IMR-90 (cell line): ENCODE results near the gene COCH. TPM values are rescaled to one million over a fixed set of nuclear protein-coding genes. Genes with fewer than 3 reads are reported as not detected.

ENCODE experiments used
- ATAC-seq: fragments of 200-7000 bp; cut with Tn5 transposase; 2 replicates; pipeline ENCODE4 v1.9.1; 2020; ENCODE audit warnings: low read depth, mild to moderate bottlenecking, moderate library complexity
- BruUV-seq: library from RNA; stranded (reverse); fragments of 400-500 nt; replicated peaks from 2 replicates; lab custom pipeline; 2021; lab: Mats Ljungman, UMichigan
- CTCF ChIA-PET: fragments of 300-600 bp; formaldehyde crosslinking; extraction: SDS; loops from one replicate; lab custom pipeline; 2021; ENCODE audit warnings: antibody characterized with exemption; lab: Yijun Ruan, JAX
- POLR2A ChIA-PET: fragments of 300-600 bp; sonication (Branson Sonifier 250); formaldehyde crosslinking; loops from one replicate; lab custom pipeline; 2022; ENCODE audit warnings: antibody characterized with exemption; ENCODE audit not compliant: unreplicated experiment; lab: Charles Lee
- DNase-seq: peaks from one replicate; pipeline ENCODE4 v3.0.0; 2013
- H2AFZ ChIP-seq: replicated peaks from 2 replicates; pipeline ENCODE3; 2013; ENCODE audit warnings: low read length, mild to moderate bottlenecking; ENCODE audit not compliant: poor library complexity
- H2AK5ac ChIP-seq: 2 replicates; pipeline ENCODE4 v1.6.1; 2013; ENCODE audit warnings: low read depth, low read length, inconsistent platforms
- H2AK9ac ChIP-seq: replicated peaks from 2 replicates; pipeline ENCODE3; 2013; ENCODE audit warnings: mild to moderate bottlenecking, low read depth, low read length, moderate library complexity; ENCODE audit not compliant: poor library complexity
- H2BK120ac ChIP-seq: 2 replicates; pipeline ENCODE4 v1.6.1; 2013; ENCODE audit warnings: low read depth, low read length, inconsistent platforms
- H2BK15ac ChIP-seq: 3 replicates; pipeline ENCODE4 v1.6.1; 2013; ENCODE audit warnings: low read depth, low read length, inconsistent platforms
- H2BK20ac ChIP-seq: 2 replicates; pipeline ENCODE4 v1.6.1; 2013; ENCODE audit warnings: low read depth, mild to moderate bottlenecking, inconsistent platforms, low read length, moderate library complexity
- H2BK5ac ChIP-seq: 2 replicates; pipeline ENCODE4 v1.6.1; 2013; ENCODE audit warnings: mild to moderate bottlenecking, low read depth, low read length, inconsistent platforms; ENCODE audit not compliant: poor library complexity, severe bottlenecking
- H3K14ac ChIP-seq: replicated peaks from 2 replicates; pipeline ENCODE4 v1.6.1; 2013; ENCODE audit warnings: low read depth, low read length, inconsistent platforms
- H3K18ac ChIP-seq: 2 replicates; pipeline ENCODE4 v1.6.1; 2013; ENCODE audit warnings: low read depth, low read length, control low read depth
- H3K23ac ChIP-seq: 2 replicates; pipeline ENCODE4 v1.6.1; 2013; ENCODE audit warnings: low read depth, low read length, inconsistent platforms
- H3K27ac ChIP-seq: 2 replicates; pipeline ENCODE4 v1.5.1; 2013; ENCODE audit warnings: mild to moderate bottlenecking, control low read depth, low read length; ENCODE audit not compliant: insufficient read depth
- H3K27me3 ChIP-seq: 2 replicates; pipeline ENCODE4 v1.6.1; 2013; ENCODE audit warnings: low read length; ENCODE audit not compliant: control insufficient read depth, insufficient read depth
- H3K36me3 ChIP-seq: 2 replicates; pipeline ENCODE4 v1.6.1; 2013; ENCODE audit warnings: low read length, mixed read lengths; ENCODE audit not compliant: control insufficient read depth, insufficient read depth
- H3K4ac ChIP-seq: 2 replicates; pipeline ENCODE4 v1.6.1; 2013; ENCODE audit warnings: low read depth, low read length, inconsistent platforms
- H3K4me1 ChIP-seq: 2 replicates; pipeline ENCODE4 v1.6.1; 2013; ENCODE audit warnings: low read length, mixed read lengths; ENCODE audit not compliant: control insufficient read depth, insufficient read depth
- H3K4me2 ChIP-seq: 2 replicates; pipeline ENCODE4 v1.6.1; 2013; ENCODE audit warnings: low read depth, mild to moderate bottlenecking, control low read depth, low read length, moderate library complexity
- H3K4me3 ChIP-seq: 2 replicates; pipeline ENCODE4 v1.5.1; 2013; ENCODE audit warnings: low read depth, mild to moderate bottlenecking, control low read depth, low read length, moderate library complexity; ENCODE audit not compliant: insufficient read depth
- H3K56ac ChIP-seq: 2 replicates; pipeline ENCODE4 v1.6.1; 2013; ENCODE audit warnings: low read length, inconsistent platforms; ENCODE audit not compliant: insufficient read depth; ENCODE audit errors: extremely low read depth
- H3K79me1 ChIP-seq, 2 experiments: 2 replicates each; pipeline ENCODE4 v1.6.1; 2013; ENCODE audit warnings: low read length in 2 of 2, inconsistent platforms in 1 of 2, low read depth in 1 of 2
- H3K9ac ChIP-seq: 2 replicates; pipeline ENCODE4 v1.6.1; 2013; ENCODE audit warnings: low read depth, low read length, control low read depth
- H3K9me1 ChIP-seq: 2 replicates; pipeline ENCODE4 v1.6.1; 2013; ENCODE audit warnings: low read length, inconsistent platforms; ENCODE audit not compliant: insufficient read depth
- H3K9me3 ChIP-seq: 2 replicates; pipeline ENCODE4 v1.6.1; 2013; ENCODE audit warnings: low read length; ENCODE audit not compliant: control insufficient read depth, insufficient read depth
- H4K20me1 ChIP-seq: 2 replicates; pipeline ENCODE4 v1.6.1; 2013; ENCODE audit warnings: low read length, inconsistent platforms; ENCODE audit not compliant: insufficient read depth
- H4K5ac ChIP-seq: 2 replicates; pipeline ENCODE4 v1.6.1; 2013; ENCODE audit warnings: mild to moderate bottlenecking, low read depth, low read length, control low read depth
- H4K8ac ChIP-seq, 2 experiments: 2 replicates each; pipeline ENCODE4 v1.6.1; 2013; ENCODE audit warnings: low read depth in 2 of 2, low read length in 2 of 2, control low read depth in 1 of 2, inconsistent platforms in 1 of 2
- H4K91ac ChIP-seq: 2 replicates; pipeline ENCODE4 v1.6.1; 2013; ENCODE audit warnings: low read depth, low read length, inconsistent platforms; ENCODE audit not compliant: insufficient read depth
- BHLHE40 ChIP-seq: fragments of 150-350 bp; IDR thresholded peaks from 2 replicates; pipeline ENCODE4 v1.6.1; 2016; ENCODE audit warnings: mild to moderate bottlenecking, low read depth, low read length
- CEBPB ChIP-seq: IDR thresholded peaks from 2 replicates; pipeline ENCODE4 v1.6.1; 2012; ENCODE audit warnings: low read depth, low read length, improper control_type of control experiment
- CHD1 ChIP-seq: IDR thresholded peaks from 2 replicates; pipeline ENCODE4 v1.6.1; 2012; ENCODE audit warnings: low read depth, low read length, improper control_type of control experiment
- CTCF ChIP-seq: conservative IDR thresholded peaks from 2 replicates; pipeline ENCODE4 v1.5.1; 2012; ENCODE audit warnings: mild to moderate bottlenecking, low read depth, low read length, improper control_type of control experiment
- ELK1 ChIP-seq: fragments of 150-350 bp; IDR thresholded peaks from 2 replicates; pipeline ENCODE4 v1.6.1; 2016; ENCODE audit warnings: low read depth, mild to moderate bottlenecking, low read length, moderate library complexity, borderline replicate concordance
- FOS ChIP-seq: fragments of 150-350 bp; IDR thresholded peaks from 2 replicates; pipeline ENCODE4 v1.6.1; 2016; ENCODE audit warnings: low read depth, low read length
- MAFK ChIP-seq: IDR thresholded peaks from 2 replicates; pipeline ENCODE4 v1.6.1; 2012; ENCODE audit warnings: low read depth, low read length, improper control_type of control experiment
- MAZ ChIP-seq: IDR thresholded peaks from 2 replicates; pipeline ENCODE4 v1.6.1; 2012; ENCODE audit warnings: low read depth, mild to moderate bottlenecking, low read length, improper control_type of control experiment, moderate library complexity, borderline replicate concordance
- MXI1 ChIP-seq: IDR thresholded peaks from 2 replicates; pipeline ENCODE4 v1.6.1; 2012; ENCODE audit warnings: low read depth, mild to moderate bottlenecking, low read length, moderate library complexity, borderline replicate concordance
- NFE2L2 ChIP-seq: fragments of 150-350 bp; IDR thresholded peaks from 2 replicates; pipeline ENCODE4 v1.6.1; 2016; ENCODE audit warnings: low read depth, mild to moderate bottlenecking, low read length
- POLR2A ChIP-seq: IDR thresholded peaks from 2 replicates; pipeline ENCODE4 v1.6.1; 2012; ENCODE audit warnings: mild to moderate bottlenecking, low read depth, low read length
- RFX5 ChIP-seq: IDR thresholded peaks from 2 replicates; pipeline ENCODE4 v1.8.0; 2012; ENCODE audit warnings: low read depth, mild to moderate bottlenecking, low read length, moderate library complexity
- USF2 ChIP-seq: fragments of 150-350 bp; IDR thresholded peaks from 2 replicates; pipeline ENCODE4 v1.6.1; 2017; ENCODE audit warnings: mild to moderate bottlenecking, antibody characterized with exemption, low read length, low read depth
- WGBS, 2 experiments: methylation state at CpG; one replicate each; pipeline versions ENCODE4 v1.1.5 to v1.1.7; 2013; ENCODE audit warnings: missing lambda C conversion rate in 2 of 2; ENCODE audit not compliant: insufficient read length in 1 of 2; ENCODE audit errors: extremely low coverage in 2 of 2; 5-methylcytosine and 5-hydroxymethylcytosine counted together
- dilution Hi-C: fragments of 300-500 bp; cut with HindIII; formaldehyde crosslinking; loops from one replicate; pipeline ENCODE4 v1.14.3; 2018; ENCODE audit warnings: low sequenced_read_pairs; ENCODE audit not compliant: unreplicated experiment
- in situ Hi-C: fragments of 300-500 bp; cut with MboI; formaldehyde crosslinking; loops from 3 replicates; pipeline ENCODE4 v1.14.3; 2019; ENCODE audit warnings: low sequenced_read_pairs, inconsistent platforms, mixed read lengths
- intact Hi-C: fragments of 100-400 bp; cut with micrococcal nuclease; formaldehyde crosslinking; loops from 2 replicates; pipeline ENCODE4 v1.10.0; 2022
- polyA plus RNA-seq, 3 experiments: library from polyadenylated mRNA; depleted of rRNA; stranded (reverse); fragments of >200 nt; gene quantifications; 2 replicates each; pipeline ENCODE4 v1.2.3, GENCODE V29; 2012; ENCODE audit warnings: low replicate concordance in 1 of 3
- total RNA-seq: library from RNA; depleted of rRNA; stranded (reverse); fragments of >200 nt; gene quantifications from 2 replicates; pipeline ENCODE4 v1.2.3, GENCODE V29; 2012

The COCH gene
- total and polyA plus RNA-seq, 2 of the 4 experiments (the other 2 are of a cell fraction): 0.17 to 0.18 TPM

DNA sequence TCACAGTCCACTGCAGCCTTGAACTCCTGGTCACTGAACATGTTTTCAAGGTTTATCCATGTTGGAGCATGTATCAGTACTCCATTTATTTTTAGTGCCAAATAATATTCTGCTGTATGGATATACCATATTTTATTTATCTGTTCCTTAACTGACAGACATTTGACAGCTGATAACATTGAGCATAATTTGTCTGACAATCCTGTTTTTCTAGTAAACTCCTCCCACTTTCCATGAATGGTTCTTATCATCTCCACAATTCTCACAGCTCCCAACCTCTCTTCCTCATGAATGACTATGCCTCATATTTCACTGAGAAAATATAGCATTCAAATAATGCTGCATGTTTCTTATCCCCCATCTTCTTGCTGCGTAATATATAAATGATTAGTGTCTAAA lies 33.3 kb downstream of the COCH start:
- H3K36me3 ChIP-seq: peaks cover 23% of the 10 kb centered on the region
- no peak overlapping the region for H2BK20ac ChIP-seq
- H2BK15ac ChIP-seq: no peak overlapping the region
- H4K8ac ChIP-seq: no peak overlapping the region
- no peak overlapping the region for H3K14ac ChIP-seq
- no peaks in the 10 kb centered on the region; the same call in 1 of the 2 replicates for H4K20me1 ChIP-seq
- no peaks in the 10 kb centered on the region for H3K4me1 ChIP-seq
- dilution Hi-C loops (no loop called here), intact Hi-C loops (loop anchor here (2.0 kb wide), 1 partner anchor 251 kb away; no protein-coding TSS in a partner anchor), in situ Hi-C loops (loop anchor here (10.0 kb wide), 1 partner anchor 253 kb away; no protein-coding TSS in a partner anchor)
- no peak overlapping the region for H2AK5ac ChIP-seq
- no peak overlapping the region for H3K4me3 ChIP-seq
- TF ChIP-seq CEBPB: no peak
- no peak for TF ChIP-seq CTCF
- no peak for TF ChIP-seq POLR2A
- no peak for TF ChIP-seq MAZ
- TF ChIP-seq MXI1: no peak
- TF ChIP-seq CHD1: no peak
- TF ChIP-seq RFX5: no peak
- TF ChIP-seq ELK1: no peak
- TF ChIP-seq NFE2L2: no peak
- no peak for TF ChIP-seq USF2
- no peak for TF ChIP-seq MAFK
- TF ChIP-seq FOS: no peak
- TF ChIP-seq BHLHE40: no peak
- POLR2A ChIA-PET: no interaction called here
- H3K9ac ChIP-seq: no peak overlapping the region
- no peaks in the 10 kb centered on the region; the same call in 1 of the 2 replicates for H3K9me1 ChIP-seq
- H2AFZ ChIP-seq: no peak overlapping the region
- H3K79me1 ChIP-seq: peaks cover 14 to 29% of the 10 kb centered on the region in 2 experiments; a peak in 3 of 4 replicates
- ATAC-seq (no peak; the same call in 1 of the 2 replicates), DNase-seq (no peak)
- CTCF ChIA-PET: interaction anchor here (1.3 kb wide), 1 partner anchor 18 kb away, joined by 3 read pairs; no protein-coding TSS in a partner anchor
- no peak overlapping the region for H3K27ac ChIP-seq
- no peaks in the 10 kb centered on the region for H3K27me3 ChIP-seq
- no CpG with 5 or more reads among the region's 1 CpG for WGBS, 2 experiments
- no peak overlapping the region for H3K23ac ChIP-seq
- no peak overlapping the region for H4K5ac ChIP-seq
- H2BK5ac ChIP-seq: no peak overlapping the region
- no peak overlapping the region for H3K4ac ChIP-seq
- H3K56ac ChIP-seq: no peak overlapping the region
- no peak overlapping the region for H3K18ac ChIP-seq
- no peak overlapping the region for H2BK120ac ChIP-seq
- no peak overlapping the region for H3K4me2 ChIP-seq
- no peak overlapping the region for H4K91ac ChIP-seq
- no peak overlapping the region for H2AK9ac ChIP-seq
- H3K9me3 ChIP-seq: no peaks in the 10 kb centered on the region
- no TSS peak for BruUV-seq
